Effector memory CD4-positive, alpha-beta T cell (primary cell): ENCODE results near the gene MAFF.
"Not testable (repeated sequence)": the region's sequence is repeated elsewhere in the genome, so short reads cannot be mapped to it uniquely, and the experiment has no call there.

Experiments used
- DNase-seq, 3 donors: peaks; one replicate each; pipeline ENCODE4 v3.0.0-alpha.2; 2020
- H3K27ac ChIP-seq: 2 replicates; pipeline ENCODE4 v1.7.0; 2013; ENCODE audit warnings: mild to moderate bottlenecking, low read length, moderate library complexity; ENCODE audit not compliant: insufficient read depth, poor library complexity, severe bottlenecking
- H3K27me3 ChIP-seq: replicated peaks from 2 replicates; pipeline ENCODE4 v1.7.0; 2013; ENCODE audit warnings: mild to moderate bottlenecking, low read length; ENCODE audit not compliant: insufficient read depth, control insufficient read depth, poor library complexity, severe bottlenecking
- H3K36me3 ChIP-seq: 2 replicates; pipeline ENCODE4 v1.7.0; 2013; ENCODE audit warnings: mild to moderate bottlenecking, low read length, moderate library complexity; ENCODE audit not compliant: control insufficient read depth, insufficient read depth
- H3K4me1 ChIP-seq: 2 replicates; pipeline ENCODE4 v1.7.0; 2013; ENCODE audit warnings: low read length, mild to moderate bottlenecking; ENCODE audit not compliant: control insufficient read depth, insufficient read depth, poor library complexity, severe bottlenecking
- H3K4me3 ChIP-seq: 2 replicates; pipeline ENCODE4 v1.7.0; 2013; ENCODE audit warnings: low read length, low read depth, mild to moderate bottlenecking; ENCODE audit not compliant: insufficient read depth, poor library complexity, severe bottlenecking
- H3K9me3 ChIP-seq: 2 replicates; pipeline ENCODE4 v1.7.0; 2013; ENCODE audit warnings: mild to moderate bottlenecking, low read length, moderate library complexity; ENCODE audit not compliant: control insufficient read depth

MAFF gene

GRCh38 chr22:38177571-38177925, 24.2 kb upstream of the MAFF start:
- not testable (repeated sequence) for H3K4me3 ChIP-seq, H3K9me3 ChIP-seq, H3K36me3 ChIP-seq, DNase-seq, H3K27ac ChIP-seq, H3K27me3 ChIP-seq
- peaks cover 35% of the 10 kb centered on the region for H3K4me1 ChIP-seq

GRCh38 chr22:38177926-38178604, 23.7 kb upstream of the MAFF start:
- DNase-seq, result no peak
- H3K27me3 ChIP-seq, result no peaks in the 10 kb centered on the region
- H3K27ac ChIP-seq, result no peak overlapping the region
- H3K36me3 ChIP-seq, result no peaks in the 10 kb centered on the region
- no peaks in the 10 kb centered on the region for H3K9me3 ChIP-seq
- H3K4me1 ChIP-seq, result peaks cover 35% of the 10 kb centered on the region
- no peak overlapping the region for H3K4me3 ChIP-seq

- not testable (repeated sequence) for DNase-seq, H3K9me3 ChIP-seq, H3K36me3 ChIP-seq, H3K4me3 ChIP-seq, H3K27ac ChIP-seq, H3K27me3 ChIP-seq
- peaks cover 35% of the 10 kb centered on the region for H3K4me1 ChIP-seq
These were observed 23.2 kb upstream of the MAFF start for GRCh38 chr22:38178605-38178937.

GRCh38 chr22:38180841-38181452, 20.8 kb upstream of the MAFF start:
- peak; percentile 20 to 35 (median 26) for DNase-seq
- Histone ChIP-seq H3K36me3 (no peaks in the 10 kb centered on the region), H3K9me3 (no peaks in the 10 kb centered on the region), H3K4me3 (peak overlapping the region; percentile 68), H3K27ac (peak overlapping the region; percentile 78), H3K27me3 (no peaks in the 10 kb centered on the region), H3K4me1 (peaks cover 33% of the 10 kb centered on the region)

GRCh38 chr22:38181453-38182200, 20.2 kb upstream of the MAFF start, which contains the start of gene PLA2G6:
PLA2G6 (minus strand) TSS chr22:38181830; CDS start chr22:38169426, 12,404 bp downstream.
- Histone ChIP-seq H3K4me3 (peak within 1 kb of the TSS; percentile 68), H3K9me3 (no peaks in the 10 kb centered on the region), H3K27ac (peak within 1 kb of the TSS; percentile 78), H3K36me3 (no peaks in the 10 kb centered on the region), H3K27me3 (no peaks in the 10 kb centered on the region), H3K4me1 (peaks cover 26% of the 10 kb centered on the region)
- peak; percentile 93 to 95 (median 93) for DNase-seq

- Histone ChIP-seq H3K9me3 (no peaks in the 10 kb centered on the region), H3K4me3 (no peak overlapping the region), H3K4me1 (peaks cover 20% of the 10 kb centered on the region), H3K27ac (no peak overlapping the region), H3K36me3 (no peaks in the 10 kb centered on the region), H3K27me3 (no peaks in the 10 kb centered on the region)
- DNase-seq, result no peak
These were observed 17.0 kb upstream of the MAFF start for GRCh38 chr22:38184788-38185187.

- Histone ChIP-seq H3K36me3 (no peaks in the 10 kb centered on the region), H3K27me3 (no peaks in the 10 kb centered on the region), H3K27ac (no peak overlapping the region), H3K9me3 (no peaks in the 10 kb centered on the region), H3K4me3 (no peak overlapping the region), H3K4me1 (peaks cover 3% of the 10 kb centered on the region)
- no peak for DNase-seq
These were observed 15.4 kb upstream of the MAFF start for GRCh38 chr22:38186429-38186828.

GRCh38 chr22:38187413-38188212, 14.2 kb upstream of the MAFF start:
- DNase-seq, result no peak
- no peak overlapping the region for H3K27ac ChIP-seq
- no peaks in the 10 kb centered on the region for H3K36me3 ChIP-seq
- no peaks in the 10 kb centered on the region for H3K4me1 ChIP-seq
- H3K9me3 ChIP-seq, result no peaks in the 10 kb centered on the region
- H3K27me3 ChIP-seq, result no peaks in the 10 kb centered on the region
- H3K4me3 ChIP-seq, result no peak overlapping the region

- H3K27me3 ChIP-seq, result no peaks in the 10 kb centered on the region
- DNase-seq, result no peak
These were observed 12.7 kb upstream of the MAFF start for GRCh38 chr22:38189104-38189503.

More at GRCh38 chr22:38189104-38189503, 12.7 kb upstream of the MAFF start:
- H3K4me1 ChIP-seq, result no peaks in the 10 kb centered on the region
- H3K36me3 ChIP-seq, result no peaks in the 10 kb centered on the region
- no peak overlapping the region for H3K4me3 ChIP-seq
- no peaks in the 10 kb centered on the region for H3K9me3 ChIP-seq
- H3K27ac ChIP-seq, result no peak overlapping the region
